ENCODE data around the gene HOMEZ. TPM values are rescaled to one million over a fixed set of nuclear protein-coding genes. Genes with fewer than 3 reads are reported as not detected.

Gene HOMEZ
- polyA plus RNA-seq, 1 of the 3 experiments (the other 2 are of a cell fraction) = 7.7 TPM

GRCh38 chr14:23323838-23324454, 38.0 kb upstream of the HOMEZ start:
- Histone ChIP-seq H2AFZ (ENCODE audit: low read depth) (no peak overlapping the region), H3K9me3 (no peaks in the 10 kb centered on the region), H3K4me2 (no peak overlapping the region), H3K27me3 (ENCODE audit: insufficient read depth) (no peaks in the 10 kb centered on the region), H3K4me3 (ENCODE audit: low read depth in 2 of 2, low read length in 1 of 2) (no peak overlapping the region; a peak in 1 of 4 replicates), H3K27ac (ENCODE audit: low read depth in 2 of 2, low read length in 1 of 2) (no peak overlapping the region; a peak in 1 of 4 replicates), H3K36me3 (replicated peaks in 1 of 2; ENCODE audit: control insufficient read depth in 1 of 2, insufficient read depth in 2 of 2, low read length in 1 of 2) (peaks cover 42 to 48% of the 10 kb centered on the region in 2 experiments), H4K20me1 (ENCODE audit: insufficient read depth) (no peaks in the 10 kb centered on the region), H3K9ac (no peak overlapping the region), H3F3A (replicated peaks; ENCODE audit: insufficient read depth) (peaks cover 44% of the 10 kb centered on the region), H3K9me2 (no peaks in the 10 kb centered on the region), H3K4me1 (ENCODE audit: control insufficient read depth in 1 of 2, insufficient read depth in 2 of 2, low read depth in 1 of 2, low read length in 1 of 2) (peaks cover 13 to 19% of the 10 kb centered on the region in 2 experiments; a peak in 3 of 4 replicates), H3K79me2 (ENCODE audit: insufficient read depth) (peaks cover 43% of the 10 kb centered on the region)
- TF ChIP-seq MXI1 (IDR thresholded peaks at IDR 0.05; ENCODE audit: low read depth, low read length) (no peak), ZBTB33 (IDR thresholded peaks at IDR 0.05; ENCODE audit: borderline replicate concordance, low read depth) (no peak), RCOR1 (IDR thresholded peaks at IDR 0.05; ENCODE audit: low read length) (no peak), NRF1 (IDR thresholded peaks at IDR 0.05; ENCODE audit: low read depth, low read length) (no peak)
- POLR2A ChIA-PET = no interaction called here
- DNase-seq = no peak
- WGBS (ENCODE audit: low lambda C conversion rate) = 89% methylated on average over 18 of the region's 18 CpGs
- CTCF ChIA-PET = interaction anchor here (1.0 to 13.2 kb wide), 5 partner anchors 30 to 239 kb away, joined by 4 to 179 read pairs (median 5); partner anchors contain the start of gene CMTM5

- Histone ChIP-seq H3K4me3 (ENCODE audit: low read depth in 2 of 2, low read length in 1 of 2) (peak overlapping the region; percentile 84 to 92), H3K79me2 (ENCODE audit: insufficient read depth) (peaks cover 50% of the 10 kb centered on the region), H2AFZ (ENCODE audit: low read depth) (no peak overlapping the region), H3K9me3 (no peaks in the 10 kb centered on the region), H3K27me3 (ENCODE audit: insufficient read depth) (no peaks in the 10 kb centered on the region), H3K9me2 (no peaks in the 10 kb centered on the region), H3F3A (replicated peaks; ENCODE audit: insufficient read depth) (peaks cover 50% of the 10 kb centered on the region), H3K27ac (ENCODE audit: low read depth in 2 of 2, low read length in 1 of 2) (peak overlapping the region; percentile 83 to 93), H3K4me2 (peak overlapping the region; percentile 94), H4K20me1 (ENCODE audit: insufficient read depth) (no peaks in the 10 kb centered on the region), H3K36me3 (replicated peaks in 1 of 2; ENCODE audit: control insufficient read depth in 1 of 2, insufficient read depth in 2 of 2, low read length in 1 of 2) (peaks cover 42 to 48% of the 10 kb centered on the region in 2 experiments), H3K4me1 (ENCODE audit: control insufficient read depth in 1 of 2, insufficient read depth in 2 of 2, low read depth in 1 of 2, low read length in 1 of 2) (peaks cover 13 to 19% of the 10 kb centered on the region in 2 experiments; a peak in 3 of 4 replicates), H3K9ac (peak overlapping the region; percentile 97)
- CTCF ChIA-PET = interaction anchor here (0.9 to 13.2 kb wide), 10 partner anchors 17 to 240 kb away, joined by 3 to 179 read pairs (median 5); partner anchors contain the start of genes BCL2L2, CMTM5 and NGDN
- DNase-seq = no peak
- no peak for TF ChIP-seq IRF3 (IDR thresholded peaks at IDR 0.05; ENCODE audit: low read depth, low read length)
- no peak for TF ChIP-seq MEF2A (IDR thresholded peaks at IDR 0.05; ENCODE audit: borderline replicate concordance, low read depth)
- 29% methylated on average over 10 of the region's 10 CpGs for WGBS (ENCODE audit: low lambda C conversion rate)
- POLR2A ChIA-PET = interaction anchor here (0.9 to 3.5 kb wide), 9 partner anchors 16 to 233 kb away, joined by 3 to 34 read pairs (median 4); partner anchors contain the start of genes ACIN1, BCL2L2, C14orf119 and EFS
Measured at GRCh38 chr14:23322568-23323517, 36.9 kb upstream of the HOMEZ start.
